HG03520 (cell line): Measurements from ENCODE around the gene FTH1.

Experiments used
- ATAC-seq: cut with Tn5 transposase; IDR thresholded peaks from one replicate; pipeline ENCODE4 v1.9.1; 2021; ENCODE audit warnings: mild to moderate bottlenecking, moderate library complexity; ENCODE audit not compliant: unreplicated experiment

The FTH1 gene

DNA sequence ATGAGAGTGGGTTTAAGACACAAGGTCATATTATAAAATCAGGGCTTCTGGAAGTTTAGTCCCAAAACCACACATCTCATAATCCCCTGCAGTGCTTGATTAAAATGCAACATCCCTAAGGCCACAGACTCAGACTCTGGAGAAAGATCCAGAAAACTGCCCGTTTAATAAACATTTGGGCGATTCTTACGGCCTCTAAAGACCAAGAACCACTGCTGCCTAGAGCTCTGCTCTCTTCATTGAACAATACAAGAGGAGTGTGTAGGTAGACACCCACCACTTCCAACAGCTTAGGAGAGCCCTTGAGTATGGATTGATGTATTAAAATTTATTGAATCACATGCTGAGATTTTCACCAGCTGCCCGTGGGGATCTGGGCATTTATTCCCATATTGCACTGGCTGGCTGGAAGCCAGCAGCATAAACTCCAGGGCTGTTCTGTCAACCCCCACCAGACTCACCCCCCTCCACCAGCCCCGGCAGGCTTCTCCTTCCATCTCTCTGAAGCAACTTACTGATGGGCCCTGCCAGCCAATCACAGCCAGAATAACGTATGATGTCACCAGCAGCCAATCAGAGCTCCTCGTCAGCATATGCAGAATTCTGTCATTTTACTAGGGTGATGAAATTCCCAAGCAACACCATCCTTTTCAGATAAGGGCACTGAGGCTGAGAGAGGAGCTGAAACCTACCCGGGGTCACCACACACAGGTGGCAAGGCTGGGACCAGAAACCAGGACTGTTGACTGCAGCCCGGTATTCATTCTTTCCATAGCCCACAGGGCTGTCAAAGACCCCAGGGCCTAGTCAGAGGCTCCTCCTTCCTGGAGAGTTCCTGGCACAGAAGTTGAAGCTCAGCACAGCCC is 18.0 kb downstream of the FTH1 start:
- no peak for ATAC-seq

DNA sequence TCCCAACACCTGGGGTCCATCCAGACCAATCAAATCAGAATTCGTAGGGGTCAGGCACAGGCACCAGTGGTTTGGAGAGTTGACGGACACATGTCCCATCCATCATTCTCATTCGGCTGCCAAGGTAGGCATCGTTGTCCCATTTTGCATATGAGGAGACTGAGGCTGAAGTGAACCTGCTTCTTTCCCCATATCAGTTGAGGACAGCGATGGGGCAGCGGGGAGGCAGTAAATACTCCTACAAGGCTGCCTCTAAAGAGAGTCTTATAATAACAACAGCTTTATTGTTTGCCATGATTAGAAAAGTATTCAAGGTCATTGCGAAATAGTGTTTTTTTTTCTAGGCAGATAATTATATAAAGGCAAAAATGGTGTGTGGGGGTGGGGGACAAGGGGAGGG is 18.9 kb downstream of the FTH1 start:
- ATAC-seq = no peak

- no peak for ATAC-seq
These were observed 19.8 kb downstream of the FTH1 start for GRCh38 chr11:61947486-61948210.

DNA sequence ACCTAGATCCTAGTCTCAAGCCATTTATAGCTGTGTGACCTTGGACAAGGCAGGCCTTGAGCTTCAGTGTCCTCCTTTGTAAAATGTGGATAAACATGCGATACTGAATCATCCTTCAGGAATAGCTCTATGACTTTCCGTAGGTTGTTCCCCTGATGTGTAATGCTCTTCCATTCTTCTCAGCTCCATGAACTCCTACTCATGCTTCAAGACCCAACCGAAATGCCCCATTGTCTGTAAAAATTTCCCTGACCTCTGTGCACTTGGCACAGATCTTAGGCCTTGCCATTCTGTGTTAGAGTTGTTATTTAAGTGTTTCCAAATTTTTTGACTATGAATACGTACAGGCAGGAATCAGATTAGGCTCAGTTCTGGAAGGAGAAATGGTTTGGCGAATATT is 20.5 kb downstream of the FTH1 start:
- ATAC-seq = no peak

DNA sequence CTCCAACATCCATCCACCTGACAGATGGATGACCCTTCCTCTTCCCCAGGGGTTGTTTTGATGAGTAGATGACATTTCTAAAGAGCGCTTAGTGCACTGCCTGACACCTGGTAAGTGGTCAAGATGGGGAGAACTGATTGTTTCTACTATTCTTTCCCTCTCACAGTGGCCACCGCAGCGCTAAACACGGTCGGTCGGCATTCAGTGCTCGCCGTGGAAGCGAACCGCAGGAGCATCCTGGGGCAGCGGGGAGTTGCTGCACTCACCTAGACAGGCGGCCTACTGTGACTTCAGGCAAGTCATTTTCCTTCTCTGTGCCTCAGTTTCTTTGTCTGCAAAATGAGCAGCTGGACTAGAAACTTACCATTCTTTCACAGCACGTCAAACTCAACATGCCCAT is 22.2 kb downstream of the FTH1 start:
- no peak for ATAC-seq

GRCh38 chr11:61940466-61940865 is 27.0 kb downstream of the FTH1 start:
- ATAC-seq = no peak

GRCh38 chr11:61935861-61936260 is 31.6 kb downstream of the FTH1 start:
- ATAC-seq = no peak

DNA sequence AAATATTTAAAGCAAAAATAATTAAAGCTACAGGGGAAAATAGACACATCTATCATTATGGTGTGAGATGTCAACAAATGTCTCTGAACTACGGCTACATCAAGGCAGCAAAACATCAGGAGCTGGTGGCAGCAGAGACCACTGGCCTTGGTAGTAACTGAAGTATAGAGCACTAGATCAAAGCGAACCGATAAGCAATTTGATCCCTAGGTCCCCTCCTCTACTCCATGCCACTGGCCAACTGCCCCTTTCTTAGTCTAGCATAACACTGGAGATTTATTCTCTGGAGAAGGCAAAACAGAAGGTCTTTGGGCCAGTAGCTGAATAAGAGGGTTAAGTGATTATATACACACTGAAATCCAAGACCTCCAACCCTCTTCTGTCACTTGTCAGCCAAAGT is 36.5 kb downstream of the FTH1 start:
- ATAC-seq = no peak

- ATAC-seq = no peak
These were observed 38.8 kb downstream of the FTH1 start for GRCh38 chr11:61928606-61929005.

- no peak for ATAC-seq
These were observed 39.9 kb downstream of the FTH1 start for GRCh38 chr11:61927501-61927900.

- no peak for ATAC-seq
These were observed 41.2 kb downstream of the FTH1 start for GRCh38 chr11:61926235-61926634.

GRCh38 chr11:61925736-61926135 is 41.7 kb downstream of the FTH1 start:
- ATAC-seq = no peak

GRCh38 chr11:61924064-61924455 is 43.4 kb downstream of the FTH1 start:
- ATAC-seq = no peak

DNA sequence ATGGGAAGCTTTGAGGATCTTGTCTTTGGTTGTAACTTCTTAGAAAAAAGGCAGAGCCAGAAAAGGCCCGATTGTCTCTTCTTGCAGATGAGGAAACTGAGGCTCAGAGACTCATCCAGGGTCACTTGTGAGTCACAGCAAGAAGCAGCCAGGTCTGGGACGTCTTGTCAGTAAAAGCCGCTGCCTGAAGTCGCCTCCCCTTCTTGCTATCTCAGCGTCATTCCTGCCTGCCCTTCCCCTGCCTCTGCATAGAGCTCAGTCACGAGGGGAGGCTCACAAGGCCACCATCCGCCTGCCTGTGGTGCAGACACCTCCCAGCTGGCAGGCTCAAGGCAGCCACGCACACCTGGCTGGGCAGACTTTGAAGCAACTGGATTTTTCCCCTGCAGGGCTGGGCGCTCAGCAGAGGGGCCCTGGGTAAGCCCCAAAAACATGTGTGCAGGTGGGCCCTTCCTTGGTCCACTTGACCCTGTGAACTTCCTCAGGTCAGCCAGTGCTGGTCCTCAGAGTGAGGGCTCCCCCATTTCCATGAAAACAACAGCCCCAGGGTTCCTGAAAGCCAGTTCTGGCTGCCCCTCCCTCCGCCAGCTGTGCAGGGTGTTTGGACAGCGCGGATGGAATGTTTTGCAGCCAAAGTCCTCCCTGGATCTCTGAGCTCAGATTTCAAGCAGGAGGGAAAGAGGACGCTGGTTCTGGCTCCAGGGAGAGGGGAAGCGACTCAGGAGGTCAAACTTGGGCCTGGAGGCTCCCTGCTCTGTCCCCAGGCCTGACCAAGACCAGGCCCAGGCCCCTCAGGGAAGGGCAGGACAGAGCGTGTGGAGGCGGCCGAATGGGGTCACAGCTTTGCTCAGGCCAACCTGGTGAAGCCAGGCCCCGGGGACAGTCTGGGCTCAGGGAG is 44.0 kb downstream of the FTH1 start:
- no peak for ATAC-seq

DNA sequence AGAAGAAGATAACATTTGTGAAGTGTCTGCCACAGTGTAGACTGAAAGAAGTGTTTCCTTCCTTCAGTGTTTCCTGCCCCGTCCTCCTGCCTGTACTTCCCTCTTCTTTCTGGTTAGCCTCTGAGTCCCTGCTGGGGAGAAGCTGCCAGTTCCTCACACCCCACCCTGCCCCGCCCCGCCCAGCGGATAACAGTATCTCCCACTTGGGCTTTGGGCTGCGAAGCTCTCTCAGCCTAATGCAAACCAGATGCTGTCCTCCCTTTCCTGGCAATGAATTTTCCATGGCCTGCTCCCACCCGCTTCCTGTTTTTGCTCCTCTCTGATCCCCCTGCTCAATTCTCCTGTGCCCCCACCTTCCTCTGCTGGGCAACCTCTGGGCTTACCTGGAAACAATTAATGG is 44.9 kb downstream of the FTH1 start:
- ATAC-seq = no peak

GRCh38 chr11:61921446-61921845 is 46.0 kb downstream of the FTH1 start:
- ATAC-seq = no peak

GRCh38 chr11:61919705-61920631 is 47.5 kb downstream of the FTH1 start:
- ATAC-seq = no peak

DNA sequence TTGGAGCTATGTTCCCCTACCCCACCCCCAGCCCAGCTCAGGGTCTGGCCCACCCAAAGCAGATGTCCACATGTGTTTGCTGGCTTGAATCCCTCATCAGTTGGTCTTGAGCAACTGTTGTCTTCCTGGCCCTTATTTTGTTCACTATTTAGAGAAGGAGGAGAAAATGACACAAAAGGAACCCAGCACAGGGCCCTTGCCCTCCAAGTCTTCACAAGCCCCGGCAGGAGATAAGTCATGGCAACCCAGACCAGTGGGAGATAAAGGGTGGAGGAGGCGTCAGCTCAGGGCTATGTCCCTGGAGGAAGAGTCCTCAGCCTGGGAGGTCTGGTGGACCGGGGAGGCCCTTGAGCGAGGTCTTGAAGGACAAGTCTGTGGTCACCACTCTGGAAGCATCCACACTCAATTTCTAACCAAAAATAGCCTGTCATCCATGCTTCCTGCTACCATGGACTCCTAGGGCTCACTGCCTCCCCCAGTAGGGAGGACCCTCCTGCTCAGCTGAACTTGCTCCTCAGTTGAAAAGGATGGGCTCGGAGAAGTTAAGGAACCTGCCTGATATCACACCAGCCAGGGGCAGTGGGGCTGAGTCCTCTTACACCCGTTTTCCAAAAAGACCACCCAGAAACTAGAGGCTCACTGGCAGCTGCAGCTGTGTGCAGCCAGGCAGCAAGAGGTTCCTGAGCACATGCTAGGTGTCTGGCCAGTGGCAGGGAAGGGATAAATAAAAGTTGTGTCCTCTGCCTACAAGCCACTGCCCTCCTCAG is 48.3 kb downstream of the FTH1 start:
- ATAC-seq = no peak

DNA sequence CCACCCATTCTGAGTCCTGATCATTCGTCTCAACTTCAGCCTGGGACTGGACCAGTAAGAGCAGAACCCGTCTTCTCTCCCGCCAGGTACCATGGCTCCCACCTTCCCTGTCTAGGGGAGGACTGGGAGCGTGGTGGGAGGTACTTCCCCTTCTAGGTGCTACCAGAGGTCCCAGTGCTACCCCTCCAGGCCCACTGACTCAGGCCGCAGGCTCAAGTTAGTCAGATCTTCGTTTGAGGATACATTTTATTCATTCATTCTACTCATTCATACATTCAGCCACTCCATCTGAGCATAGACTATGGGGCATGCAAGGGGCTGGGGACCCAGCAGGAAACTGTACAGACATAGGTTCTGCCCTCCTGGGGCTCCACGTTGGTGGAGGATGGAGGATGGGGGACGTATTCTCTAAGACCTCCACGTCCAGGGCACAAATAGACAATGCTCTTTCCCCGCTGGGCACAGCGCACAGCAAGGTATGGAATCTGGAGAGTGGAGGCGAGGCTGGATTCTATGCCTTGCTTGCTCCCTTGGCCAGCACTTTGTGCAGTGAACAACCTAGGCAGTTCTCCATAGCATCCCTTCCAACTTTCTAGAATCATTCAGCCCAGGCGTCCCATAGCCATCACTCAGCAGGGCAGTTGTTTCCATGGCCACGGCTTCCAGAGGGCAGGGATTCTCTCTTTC is 49.0 kb downstream of the FTH1 start:
- ATAC-seq = no peak
